Left ventricle myocardium superior (tissue), 1 donor: ENCODE measurements around the gene TMEM44. TPM values are rescaled to one million over a fixed set of nuclear protein-coding genes. Genes with fewer than 3 reads are reported as not detected.

Source experiments
- ATAC-seq: fragments of 200-7000 bp; cut with Tn5 transposase; one replicate; pipeline ENCODE4 v1.9.1; 2020; ENCODE audit warnings: mild to moderate bottlenecking, moderate library complexity
- DNase-seq: peaks from one replicate; pipeline ENCODE4 v3.0.0-alpha.2; 2020
- intact Hi-C: fragments of 100-400 bp; cut with micrococcal nuclease; formaldehyde crosslinking; loops from one replicate; pipeline ENCODE4 v1.11.0; 2022
- total RNA-seq: library from RNA; stranded (reverse); fragmentation: NEBNext Ultra II Directional; extraction: Animal tissue kit (Norgen Biotek cat#: 25700); gene quantifications from one replicate; pipeline ENCODE4 v1.2.1, GENCODE V29; 2021
- donor health status: DM: no; HTN: yes; CAD: no; lungs with severe emphysema.

The TMEM44 gene
- total RNA-seq, 1 donor from 2014 or later: 5.3 TPM

- intact Hi-C loops: no loop called here
- DNase-seq (no peak), ATAC-seq (peak; percentile 9)
These were observed 61.6 kb downstream of the TMEM44 start for GRCh38 chr3:194571491-194572142.

- intact Hi-C loops: no loop called here
- DNase-seq (no peak), ATAC-seq (no peak)
These were observed 62.3 kb downstream of the TMEM44 start for GRCh38 chr3:194570898-194571297.

- DNase-seq: no peak
- ATAC-seq: no peak
- intact Hi-C loops: no loop called here
These were observed 63.0 kb downstream of the TMEM44 start for GRCh38 chr3:194570235-194570634.

GRCh38 chr3:194569252-194569651 lies 64.0 kb downstream of the TMEM44 start:
- intact Hi-C loops: no loop called here
- no peak for DNase-seq
- no peak for ATAC-seq

GRCh38 chr3:194565597-194566190 lies 67.5 kb downstream of the TMEM44 start:
- no peak for ATAC-seq
- no peak for DNase-seq
- intact Hi-C loops: no loop called here

GRCh38 chr3:194562986-194563385 lies 70.2 kb downstream of the TMEM44 start:
- intact Hi-C loops: no loop called here
- ATAC-seq (no peak), DNase-seq (no peak)

- no peak for ATAC-seq
- intact Hi-C loops: no loop called here
- DNase-seq: no peak
These were observed 71.8 kb downstream of the TMEM44 start for GRCh38 chr3:194561306-194561974.

GRCh38 chr3:194560047-194560446 lies 73.2 kb downstream of the TMEM44 start:
- ATAC-seq (no peak), DNase-seq (no peak)
- intact Hi-C loops: no loop called here

GRCh38 chr3:194559530-194559929 lies 73.7 kb downstream of the TMEM44 start:
- ATAC-seq (no peak), DNase-seq (no peak)
- intact Hi-C loops: no loop called here

- DNase-seq: no peak
- no peak for ATAC-seq
- intact Hi-C loops: no loop called here
These were observed 76.8 kb downstream of the TMEM44 start for GRCh38 chr3:194556086-194557056.

- intact Hi-C loops: no loop called here
- ATAC-seq: peak; percentile 12
- no peak for DNase-seq
These were observed 77.8 kb downstream of the TMEM44 start for GRCh38 chr3:194555175-194556062.

- intact Hi-C loops: no loop called here
- DNase-seq (no peak), ATAC-seq (peak; percentile 62)
These were observed 78.6 kb downstream of the TMEM44 start for GRCh38 chr3:194554473-194555123.

GRCh38 chr3:194552327-194552949 lies 80.8 kb downstream of the TMEM44 start:
- intact Hi-C loops: no loop called here
- ATAC-seq (no peak), DNase-seq (no peak)

GRCh38 chr3:194549853-194550252 lies 83.4 kb downstream of the TMEM44 start:
- DNase-seq (no peak), ATAC-seq (no peak)

GRCh38 chr3:194548346-194549321 lies 84.6 kb downstream of the TMEM44 start:
- DNase-seq: no peak
- ATAC-seq: peak; percentile 69
- intact Hi-C loops: no loop called here

More at GRCh38 chr3:194549853-194550252, 83.4 kb downstream of the TMEM44 start:
- intact Hi-C loops: no loop called here

GRCh38 chr3:194547042-194547441 lies 86.2 kb downstream of the TMEM44 start:
- intact Hi-C loops: no loop called here
- no peak for ATAC-seq
- no peak for DNase-seq
